RWPE2 (cell line): Measurements from ENCODE around the gene LRRTM4.

Source experiments
- ATAC-seq: fragments of 200-7000 bp; cut with Tn5 transposase; 3 replicates; pipeline ENCODE4 v1.9.1; 2021; ENCODE audit warnings: low read depth
- DNase-seq: peaks from one replicate; pipeline ENCODE4 v3.0.0-alpha.2; 2020; ENCODE audit warnings: low spot score
- H3K27ac ChIP-seq: fragments of 450-650 bp; 2 replicates; pipeline ENCODE4 v1.5.1; 2017; ENCODE audit warnings: mild to moderate bottlenecking; ENCODE audit not compliant: poor library complexity, severe bottlenecking
- H3K27me3 ChIP-seq: fragments of 250-450 bp; sonication (Bioruptor Pico); 2 replicates; pipeline ENCODE4 v1.5.1; 2021; ENCODE audit warnings: mild to moderate bottlenecking, moderate library complexity; ENCODE audit not compliant: insufficient read depth, poor library complexity, severe bottlenecking
- H3K36me3 ChIP-seq: fragments of 250-450 bp; sonication (Bioruptor Pico); 2 replicates; pipeline ENCODE4 v1.5.1; 2020; ENCODE audit warnings: low read depth, mild to moderate bottlenecking, moderate library complexity
- H3K4me1 ChIP-seq: fragments of 250-450 bp; sonication (Bioruptor Pico); 2 replicates; pipeline ENCODE4 v1.5.1; 2021; ENCODE audit warnings: mild to moderate bottlenecking, moderate library complexity; ENCODE audit not compliant: insufficient read depth, poor library complexity, severe bottlenecking
- H3K4me3 ChIP-seq: fragments of 250-450 bp; sonication (Bioruptor Pico); 2 replicates; pipeline ENCODE4 v1.5.1; 2021; ENCODE audit warnings: mild to moderate bottlenecking, moderate library complexity; ENCODE audit not compliant: severe bottlenecking
- H3K9me3 ChIP-seq: fragments of 250-450 bp; sonication (Bioruptor Pico); 2 replicates; pipeline ENCODE4 v1.5.1; 2021; ENCODE audit warnings: mild to moderate bottlenecking, moderate library complexity; ENCODE audit not compliant: severe bottlenecking
- CTCF ChIP-seq: fragments of 450-650 bp; IDR thresholded peaks from one replicate; pipeline ENCODE4 v1.5.1; 2017; ENCODE audit warnings: mild to moderate bottlenecking, moderate library complexity; ENCODE audit not compliant: poor library complexity, severe bottlenecking

Gene LRRTM4

GRCh38 chr2:76748581-76749296 is 773.4 kb downstream of the LRRTM4 start:
- no peak overlapping the region for H3K27ac ChIP-seq
- no peaks in the 10 kb centered on the region for H3K4me1 ChIP-seq
- DNase-seq: no peak
- no peaks in the 10 kb centered on the region for H3K27me3 ChIP-seq
- no peak for ATAC-seq
- H3K4me3 ChIP-seq: no peak overlapping the region
- H3K9me3 ChIP-seq: no peaks in the 10 kb centered on the region
- no peak for TF ChIP-seq CTCF
- H3K36me3 ChIP-seq: no peaks in the 10 kb centered on the region

- no peak overlapping the region for H3K27ac ChIP-seq
- H3K4me1 ChIP-seq: no peaks in the 10 kb centered on the region
- no peak for TF ChIP-seq CTCF
- DNase-seq: no peak
- H3K4me3 ChIP-seq: no peak overlapping the region
- no peaks in the 10 kb centered on the region for H3K9me3 ChIP-seq
- H3K36me3 ChIP-seq: no peaks in the 10 kb centered on the region
- no peak for ATAC-seq
- H3K27me3 ChIP-seq: no peaks in the 10 kb centered on the region
These were observed 776.6 kb downstream of the LRRTM4 start for GRCh38 chr2:76745605-76746004.

- Histone ChIP-seq H3K4me3 (no peak overlapping the region), H3K36me3 (no peaks in the 10 kb centered on the region), H3K27me3 (peaks cover under 1% of the 10 kb centered on the region), H3K9me3 (no peaks in the 10 kb centered on the region), H3K4me1 (no peaks in the 10 kb centered on the region), H3K27ac (no peak overlapping the region)
- TF ChIP-seq CTCF: no peak
- DNase-seq: no peak
- ATAC-seq: no peak
These were observed 784.6 kb downstream of the LRRTM4 start for GRCh38 chr2:76737607-76738006.

GRCh38 chr2:76733736-76734135 is 788.4 kb downstream of the LRRTM4 start:
- TF ChIP-seq CTCF: no peak
- Histone ChIP-seq H3K4me1 (no peaks in the 10 kb centered on the region), H3K4me3 (no peak overlapping the region), H3K36me3 (no peaks in the 10 kb centered on the region), H3K27me3 (peaks cover 5% of the 10 kb centered on the region), H3K9me3 (no peaks in the 10 kb centered on the region), H3K27ac (no peak overlapping the region)
- no peak for ATAC-seq
- DNase-seq: no peak

- Histone ChIP-seq H3K9me3 (no peaks in the 10 kb centered on the region), H3K36me3 (no peaks in the 10 kb centered on the region), H3K4me1 (no peaks in the 10 kb centered on the region), H3K4me3 (no peak overlapping the region), H3K27ac (no peak overlapping the region), H3K27me3 (peaks cover 5% of the 10 kb centered on the region)
- TF ChIP-seq CTCF: no peak
- ATAC-seq (no peak), DNase-seq (no peak)
These were observed 791.0 kb downstream of the LRRTM4 start for GRCh38 chr2:76731157-76731556.
